Progenitor cell of endocrine pancreas (in vitro differentiated cells): ENCODE measurements around the gene AK5. TPM values are rescaled to one million over a fixed set of nuclear protein-coding genes. Genes with fewer than 3 reads are reported as not detected.
A peak's percentile ranks its signal among the peaks of the same experiment; 100 is the strongest.

Experiments
- DNase-seq: peaks from one replicate; pipeline ENCODE4 v3.0.0; 2021; ENCODE audit warnings: low spot score; ENCODE audit not compliant: unreplicated experiment
- H3K27ac Mint-ChIP-seq: 2 replicates; pipeline ENCODE4 v1.8.0; 2021; ENCODE audit warnings: mild to moderate bottlenecking, moderate library complexity, mixed read lengths
- H3K27me3 Mint-ChIP-seq: 2 replicates; pipeline ENCODE4 v1.8.0; 2021; ENCODE audit warnings: mixed read lengths
- H3K36me3 Mint-ChIP-seq: 2 replicates; pipeline ENCODE4 v1.8.0; 2022; ENCODE audit warnings: mixed read lengths; ENCODE audit not compliant: insufficient read depth
- H3K4me1 Mint-ChIP-seq: 2 replicates; pipeline ENCODE4 v1.8.0; 2021; ENCODE audit warnings: low read depth, mixed read lengths
- H3K4me3 Mint-ChIP-seq: 2 replicates; pipeline ENCODE4 v1.8.0; 2021; ENCODE audit warnings: low read depth, mild to moderate bottlenecking, moderate library complexity, mixed read lengths
- H3K9me3 Mint-ChIP-seq: 2 replicates; pipeline ENCODE4 v1.8.0; 2021; ENCODE audit warnings: low read depth, mixed read lengths
- total RNA-seq: library from RNA; stranded (reverse); gene quantifications from 2 replicates; pipeline ENCODE4 v1.2.1, GENCODE V29; 2021
- TF ChIP-seq, protein P1 (sequence below): fragments of 200-600 bp; sonication (generic); IDR thresholded peaks from one replicate; pipeline ENCODE4 v1.5.0; 2021; ENCODE audit warnings: antibody characterized with exemption, mild to moderate bottlenecking; ENCODE audit not compliant: unreplicated experiment

Gene AK5
- total RNA-seq, 1 donor from 2014 or later: 4.0 TPM

DNA sequence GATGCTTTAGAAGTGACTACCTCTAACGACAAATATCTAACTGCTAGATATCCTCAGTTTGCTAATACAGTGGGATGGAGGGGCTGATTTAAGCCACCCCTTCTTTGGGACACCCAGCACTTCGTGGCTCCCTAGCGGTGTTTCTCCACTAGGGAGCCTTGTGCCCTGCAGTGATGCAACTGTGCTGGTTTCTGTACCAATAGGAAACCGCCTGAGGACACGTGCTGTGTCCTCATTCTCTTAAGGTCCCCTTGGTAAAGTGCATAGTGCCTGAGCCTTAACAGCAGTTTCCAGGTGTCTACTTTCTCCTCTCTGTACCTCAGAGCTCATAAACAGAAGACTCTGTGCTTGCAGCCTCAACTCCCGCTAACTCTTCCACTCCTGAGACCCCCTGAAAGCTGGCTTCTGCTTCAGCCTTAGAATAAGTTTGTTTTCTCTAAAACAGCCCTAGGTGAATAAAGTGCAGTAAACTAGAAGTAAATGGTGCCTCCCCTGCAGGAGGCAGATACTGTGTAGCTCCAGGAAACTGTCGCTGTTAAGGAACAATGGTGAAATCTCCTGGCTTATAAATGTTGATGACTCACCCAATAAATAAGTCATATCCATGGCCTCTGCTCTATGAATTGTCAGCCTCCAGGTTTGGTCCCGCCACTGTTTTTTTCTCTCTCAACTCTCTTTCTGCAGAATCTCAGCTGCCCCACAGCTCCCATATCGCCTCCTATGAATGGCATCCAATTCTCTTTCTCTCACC, 130.4 kb downstream of the AK5 start:
- TF ChIP-seq, protein P1, sequence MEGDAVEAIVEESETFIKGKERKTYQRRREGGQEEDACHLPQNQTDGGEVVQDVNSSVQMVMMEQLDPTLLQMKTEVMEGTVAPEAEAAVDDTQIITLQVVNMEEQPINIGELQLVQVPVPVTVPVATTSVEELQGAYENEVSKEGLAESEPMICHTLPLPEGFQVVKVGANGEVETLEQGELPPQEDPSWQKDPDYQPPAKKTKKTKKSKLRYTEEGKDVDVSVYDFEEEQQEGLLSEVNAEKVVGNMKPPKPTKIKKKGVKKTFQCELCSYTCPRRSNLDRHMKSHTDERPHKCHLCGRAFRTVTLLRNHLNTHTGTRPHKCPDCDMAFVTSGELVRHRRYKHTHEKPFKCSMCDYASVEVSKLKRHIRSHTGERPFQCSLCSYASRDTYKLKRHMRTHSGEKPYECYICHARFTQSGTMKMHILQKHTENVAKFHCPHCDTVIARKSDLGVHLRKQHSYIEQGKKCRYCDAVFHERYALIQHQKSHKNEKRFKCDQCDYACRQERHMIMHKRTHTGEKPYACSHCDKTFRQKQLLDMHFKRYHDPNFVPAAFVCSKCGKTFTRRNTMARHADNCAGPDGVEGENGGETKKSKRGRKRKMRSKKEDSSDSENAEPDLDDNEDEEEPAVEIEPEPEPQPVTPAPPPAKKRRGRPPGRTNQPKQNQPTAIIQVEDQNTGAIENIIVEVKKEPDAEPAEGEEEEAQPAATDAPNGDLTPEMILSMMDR: no peak
- no peak for DNase-seq
- Mint-ChIP-seq H3K4me3 (no peak overlapping the region), H3K27me3 (peaks cover 12% of the 10 kb centered on the region), H3K9me3 (peaks cover 3% of the 10 kb centered on the region), H3K36me3 (no peaks in the 10 kb centered on the region), H3K27ac (no peak overlapping the region), H3K4me1 (peaks cover 12% of the 10 kb centered on the region)

DNA sequence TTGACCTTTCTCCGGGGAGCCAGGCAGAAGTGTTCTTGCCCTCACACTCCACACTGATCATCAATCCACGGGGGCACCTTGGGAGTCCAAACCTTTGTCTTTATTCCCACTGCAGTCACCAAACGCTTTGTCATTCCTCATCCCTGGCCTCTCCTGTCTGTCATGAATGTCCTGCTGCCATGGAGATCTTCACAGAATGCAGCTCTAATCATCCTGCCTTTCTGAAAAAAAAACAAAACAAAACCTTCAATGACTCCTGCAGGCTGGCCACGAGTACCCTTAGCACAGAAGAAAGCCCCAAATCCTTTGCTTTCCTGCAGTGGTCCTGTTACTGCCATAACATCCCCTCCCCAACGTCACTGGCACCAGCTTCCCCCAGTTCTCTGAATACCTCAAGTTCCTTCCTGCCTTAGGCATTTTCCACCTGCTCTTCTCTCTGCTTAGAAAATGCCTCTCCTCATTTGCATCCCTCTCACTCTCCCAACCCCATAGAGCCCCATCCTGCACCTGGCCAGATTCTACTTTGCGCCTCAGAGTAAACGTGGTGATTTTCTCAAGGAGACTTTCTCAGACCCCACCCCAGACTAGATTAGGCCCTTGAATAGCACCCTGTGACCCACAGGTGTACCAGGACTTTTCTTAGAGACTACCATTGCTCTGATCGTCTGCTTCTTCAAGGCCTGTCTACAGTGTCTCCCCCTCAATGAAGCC, 131.2 kb downstream of the AK5 start:
- Mint-ChIP-seq H3K27me3 (peaks cover 12% of the 10 kb centered on the region), H3K27ac (no peak overlapping the region), H3K9me3 (peaks cover 7% of the 10 kb centered on the region), H3K4me1 (peaks cover 12% of the 10 kb centered on the region), H3K36me3 (peaks cover under 1% of the 10 kb centered on the region), H3K4me3 (no peak overlapping the region)
- DNase-seq: no peak
- TF ChIP-seq, protein P1: no peak

DNA sequence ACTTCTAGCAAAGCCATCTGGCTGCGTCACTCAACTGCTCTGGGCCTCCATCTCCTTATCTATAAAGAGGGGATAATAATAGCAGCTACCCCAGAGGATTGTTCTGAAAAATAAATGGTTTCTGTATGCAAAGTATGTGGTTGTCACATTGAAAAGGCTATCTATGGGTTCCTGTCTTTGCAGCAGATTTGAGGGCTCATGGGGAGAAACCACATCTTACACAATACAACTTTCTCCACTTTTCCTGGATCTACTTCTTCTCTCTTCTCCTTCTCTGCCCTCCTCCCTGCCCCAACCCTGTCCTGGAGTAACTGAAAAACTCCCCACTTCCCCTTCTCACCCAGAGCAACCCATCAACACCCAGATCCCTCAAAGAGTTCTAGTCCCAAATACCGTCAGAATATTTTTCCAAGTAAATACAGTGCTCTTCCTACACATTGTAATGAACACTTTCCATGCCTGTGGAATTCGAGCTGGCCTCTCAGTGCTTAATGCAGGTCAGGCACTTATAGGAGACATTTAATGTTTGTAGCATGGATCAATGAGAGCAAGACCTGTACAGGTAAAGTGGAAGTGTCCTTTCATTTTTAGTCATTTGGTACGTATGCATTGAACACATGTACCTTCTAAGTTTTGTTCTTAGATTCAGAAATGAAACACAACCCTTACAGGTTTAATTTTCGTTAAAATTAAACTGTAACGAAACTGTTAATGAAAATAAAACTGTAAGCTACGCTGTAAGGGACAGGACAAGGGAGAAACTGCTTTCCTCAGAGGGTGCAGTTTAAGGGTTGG, 131.9 kb downstream of the AK5 start:
- Mint-ChIP-seq H3K27ac (peak overlapping the region; percentile 4), H3K4me3 (no peak overlapping the region), H3K4me1 (peaks cover 12% of the 10 kb centered on the region), H3K27me3 (peaks cover 12% of the 10 kb centered on the region), H3K9me3 (peaks cover 12% of the 10 kb centered on the region), H3K36me3 (peaks cover 2% of the 10 kb centered on the region)
- TF ChIP-seq, protein P1: no peak
- DNase-seq: no peak

DNA sequence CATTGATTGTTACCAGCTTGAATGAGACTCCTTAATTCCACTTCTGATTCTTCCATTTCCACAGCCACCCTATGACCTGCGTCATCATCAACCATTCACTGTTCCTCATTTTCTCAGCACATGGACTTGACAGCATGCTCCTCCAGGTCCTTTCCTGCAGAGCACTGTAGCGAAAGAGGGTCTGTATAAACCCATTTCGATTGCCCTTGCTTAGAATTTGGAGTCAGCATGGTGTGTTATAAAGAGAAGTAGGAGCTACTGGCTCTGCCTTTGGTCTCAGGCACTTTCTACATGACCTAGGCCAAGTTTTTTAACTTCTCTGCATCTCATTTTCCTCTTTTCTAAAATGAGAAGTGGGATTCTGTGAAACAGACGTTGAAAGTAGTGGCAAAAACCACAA, 133.8 kb downstream of the AK5 start:
- peaks cover 12% of the 10 kb centered on the region for H3K27me3 Mint-ChIP-seq
- H3K4me1 Mint-ChIP-seq: peaks cover 15% of the 10 kb centered on the region
- no peak for DNase-seq
- peaks cover 12% of the 10 kb centered on the region for H3K9me3 Mint-ChIP-seq
- TF ChIP-seq, protein P1: no peak
- H3K36me3 Mint-ChIP-seq: peaks cover 2% of the 10 kb centered on the region
- H3K27ac Mint-ChIP-seq: no peak overlapping the region
- no peak overlapping the region for H3K4me3 Mint-ChIP-seq
